ENCODE data around the gene KRT77.

Gene KRT77

GRCh38 chr12:52655720-52656124 lies 47.6 kb downstream of the KRT77 start:
- DNase-seq (ENCODE audit: low spot score) = no peak

- no peak for DNase-seq (ENCODE audit: low spot score)
These were observed 48.1 kb downstream of the KRT77 start for GRCh38 chr12:52655251-52655650.

GRCh38 chr12:52651726-52652261 lies 51.5 kb downstream of the KRT77 start, which contains the start of gene KRT2:
Gene KRT2 (minus strand): TSS chr12:52652211. CDS start chr12:52652142, 69 bp downstream.
- DNase-seq (ENCODE audit: low spot score) = no peak

GRCh38 chr12:52650520-52651081 lies 52.7 kb downstream of the KRT77 start:
- DNase-seq (ENCODE audit: low spot score) = peak; percentile 16

GRCh38 chr12:52649066-52649465 lies 54.3 kb downstream of the KRT77 start:
- DNase-seq (ENCODE audit: low spot score) = no peak

- no peak for DNase-seq (ENCODE audit: low spot score)
These were observed 55.2 kb downstream of the KRT77 start for GRCh38 chr12:52648012-52648550.

- DNase-seq (ENCODE audit: low spot score) = no peak
These were observed 55.7 kb downstream of the KRT77 start for GRCh38 chr12:52647601-52648000.

- no peak for DNase-seq (ENCODE audit: low spot score)
These were observed 56.7 kb downstream of the KRT77 start for GRCh38 chr12:52646613-52647012.

- no peak for DNase-seq (ENCODE audit: low spot score)
These were observed 57.3 kb downstream of the KRT77 start for GRCh38 chr12:52645982-52646381.

- DNase-seq (ENCODE audit: low spot score) = no peak
These were observed 58.1 kb downstream of the KRT77 start for GRCh38 chr12:52645120-52645761.

- DNase-seq (ENCODE audit: low spot score) = no peak
These were observed 59.3 kb downstream of the KRT77 start for GRCh38 chr12:52644078-52644415.

- no peak for DNase-seq (ENCODE audit: low spot score)
These were observed 59.9 kb downstream of the KRT77 start for GRCh38 chr12:52643233-52644077.

- DNase-seq (ENCODE audit: low spot score) = no peak
These were observed 61.9 kb downstream of the KRT77 start for GRCh38 chr12:52641468-52641867.

Data from hepatic stellate cell (primary cell).